ENCODE measurements around the gene ALKBH1. TPM values are rescaled to one million over a fixed set of nuclear protein-coding genes. Genes with fewer than 3 reads are reported as not detected.

Gene ALKBH1
- total and polyA plus RNA-seq, 9 of the 15 experiments (the other 6 are each of a cell fraction or from before 2014, with no cell fraction given): 5.3 to 19.4 (median 10.7) TPM

DNA sequence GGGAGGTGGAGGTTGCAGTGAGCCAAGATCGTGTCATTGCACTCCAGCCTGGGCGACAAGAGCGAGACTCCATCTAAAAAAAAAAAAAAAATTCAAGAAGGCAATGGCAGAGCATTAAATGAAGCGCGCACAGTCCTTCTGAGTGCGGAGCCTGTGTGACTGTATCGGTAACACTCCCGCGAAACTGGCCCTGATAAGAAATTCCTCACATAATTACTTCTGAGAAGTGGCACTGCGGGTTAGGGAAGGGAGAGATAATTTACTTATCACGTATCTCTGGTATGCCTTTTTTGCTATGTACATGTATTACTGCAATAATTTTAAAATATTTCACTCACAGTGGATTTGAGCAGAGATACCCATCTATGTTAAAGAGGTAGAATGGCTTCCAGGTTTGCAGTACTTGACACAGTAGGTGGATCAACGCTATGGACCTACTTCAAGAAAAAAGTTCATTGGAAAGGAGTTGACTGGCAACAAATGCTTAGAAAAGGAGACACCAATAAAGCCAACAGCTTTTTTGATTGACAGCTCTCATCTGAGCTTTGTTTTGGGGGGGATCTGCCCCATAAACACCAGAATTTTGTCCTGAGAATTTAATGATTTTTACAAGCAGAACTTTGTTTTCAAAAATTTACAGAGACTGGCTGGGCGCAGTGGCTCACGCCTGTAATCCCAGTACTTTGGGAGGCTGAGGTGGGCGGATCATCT lies 62.1 kb downstream of the ALKBH1 start (continued):
- TF ChIP-seq CCNT2 (IDR thresholded peaks at IDR 0.05; ENCODE audit: borderline replicate concordance, extremely low read depth, insufficient read length, low read depth, low read length): peak; percentile 22
- TF ChIP-seq SMARCA4 (IDR thresholded peaks at IDR 0.05): peak; percentile 73
- TF ChIP-seq EGR1 (conservative IDR thresholded peaks at IDR 0.05): peak; percentile 13; the same call in 1 of the 2 replicates
- TF ChIP-seq FUS (optimal IDR thresholded peaks at IDR 0.05; ENCODE audit: low read depth, low read length): no peak
- no peak for TF ChIP-seq PTBP1 (IDR thresholded peaks at IDR 0.05; ENCODE audit: low read depth, low read length)
- TF ChIP-seq ARID1B (IDR thresholded peaks at IDR 0.05): peak; percentile 80
- TF ChIP-seq RBFOX2 (IDR thresholded peaks at IDR 0.05; ENCODE audit: low read depth, low read length): no peak
- no peak for TF ChIP-seq NFYB (IDR thresholded peaks at IDR 0.05; ENCODE audit: extremely low read depth, insufficient read length)
- TF ChIP-seq ZNF764 (CRISPR knock-in tag; IDR thresholded peaks at IDR 0.05; ENCODE audit: low read depth): no peak
- peak; percentile 19; the same call in 1 of the 2 replicates for TF ChIP-seq JUND (IDR thresholded peaks at IDR 0.05; ENCODE audit: borderline replicate concordance, low read depth, low read length)
- no peak for TF ChIP-seq JUND (tag; IDR thresholded peaks at IDR 0.05; ENCODE audit: borderline replicate concordance, low read depth, low read length)
- peak; percentile 63 for TF ChIP-seq CXXC5 (CRISPR knock-in tag; IDR thresholded peaks at IDR 0.05)
- peak; percentile 63 for TF ChIP-seq TCF3 (CRISPR knock-in tag; IDR thresholded peaks at IDR 0.05)
- TF ChIP-seq, protein P1, sequence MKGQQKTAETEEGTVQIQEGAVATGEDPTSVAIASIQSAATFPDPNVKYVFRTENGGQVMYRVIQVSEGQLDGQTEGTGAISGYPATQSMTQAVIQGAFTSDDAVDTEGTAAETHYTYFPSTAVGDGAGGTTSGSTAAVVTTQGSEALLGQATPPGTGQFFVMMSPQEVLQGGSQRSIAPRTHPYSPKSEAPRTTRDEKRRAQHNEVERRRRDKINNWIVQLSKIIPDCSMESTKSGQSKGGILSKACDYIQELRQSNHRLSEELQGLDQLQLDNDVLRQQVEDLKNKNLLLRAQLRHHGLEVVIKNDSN (CRISPR knock-in tag; IDR thresholded peaks at IDR 0.05): no peak
- TF ChIP-seq TBP (optimal IDR thresholded peaks at IDR 0.05; ENCODE audit: low read depth, low read length): no peak
- TF ChIP-seq PCBP1 (IDR thresholded peaks at IDR 0.05; ENCODE audit: low read depth, low read length, poor library complexity, severe bottlenecking): no peak
- no peak for TF ChIP-seq ELF1 (tag; IDR thresholded peaks at IDR 0.05)
- 0 out of 4 replicates have a peak, but pooled peaks of 1 of the 2 experiments have one; percentile 29 for TF ChIP-seq KDM1A (IDR thresholded peaks at IDR 0.05)
- TF ChIP-seq, protein P2, sequence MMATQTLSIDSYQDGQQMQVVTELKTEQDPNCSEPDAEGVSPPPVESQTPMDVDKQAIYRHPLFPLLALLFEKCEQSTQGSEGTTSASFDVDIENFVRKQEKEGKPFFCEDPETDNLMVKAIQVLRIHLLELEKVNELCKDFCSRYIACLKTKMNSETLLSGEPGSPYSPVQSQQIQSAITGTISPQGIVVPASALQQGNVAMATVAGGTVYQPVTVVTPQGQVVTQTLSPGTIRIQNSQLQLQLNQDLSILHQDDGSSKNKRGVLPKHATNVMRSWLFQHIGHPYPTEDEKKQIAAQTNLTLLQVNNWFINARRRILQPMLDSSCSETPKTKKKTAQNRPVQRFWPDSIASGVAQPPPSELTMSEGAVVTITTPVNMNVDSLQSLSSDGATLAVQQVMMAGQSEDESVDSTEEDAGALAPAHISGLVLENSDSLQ (IDR thresholded peaks at IDR 0.05): peak; percentile 93
- TF ChIP-seq PPARD (CRISPR knock-in tag; IDR thresholded peaks at IDR 0.05): no peak
- TF ChIP-seq, protein P3, sequence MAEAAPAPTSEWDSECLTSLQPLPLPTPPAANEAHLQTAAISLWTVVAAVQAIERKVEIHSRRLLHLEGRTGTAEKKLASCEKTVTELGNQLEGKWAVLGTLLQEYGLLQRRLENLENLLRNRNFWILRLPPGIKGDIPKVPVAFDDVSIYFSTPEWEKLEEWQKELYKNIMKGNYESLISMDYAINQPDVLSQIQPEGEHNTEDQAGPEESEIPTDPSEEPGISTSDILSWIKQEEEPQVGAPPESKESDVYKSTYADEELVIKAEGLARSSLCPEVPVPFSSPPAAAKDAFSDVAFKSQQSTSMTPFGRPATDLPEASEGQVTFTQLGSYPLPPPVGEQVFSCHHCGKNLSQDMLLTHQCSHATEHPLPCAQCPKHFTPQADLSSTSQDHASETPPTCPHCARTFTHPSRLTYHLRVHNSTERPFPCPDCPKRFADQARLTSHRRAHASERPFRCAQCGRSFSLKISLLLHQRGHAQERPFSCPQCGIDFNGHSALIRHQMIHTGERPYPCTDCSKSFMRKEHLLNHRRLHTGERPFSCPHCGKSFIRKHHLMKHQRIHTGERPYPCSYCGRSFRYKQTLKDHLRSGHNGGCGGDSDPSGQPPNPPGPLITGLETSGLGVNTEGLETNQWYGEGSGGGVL (CRISPR knock-in tag; IDR thresholded peaks at IDR 0.05): no peak
- peak in 1 of 2 experiments; percentile 60; a peak in 1 of 4 replicates for TF ChIP-seq RCOR1 (IDR thresholded peaks at IDR 0.05; ENCODE audit: borderline replicate concordance in 1 of 2, low read depth in 2 of 2, low read length in 2 of 2)
- TF ChIP-seq ZNF165 (CRISPR knock-in tag; IDR thresholded peaks at IDR 0.05; ENCODE audit: borderline replicate concordance): no peak
- peak; percentile 67 for TF ChIP-seq DPF2 (IDR thresholded peaks at IDR 0.05)
- no peak for TF ChIP-seq ZNF41 (CRISPR knock-in tag; conservative IDR thresholded peaks at IDR 0.05)
- peak; percentile 58 for TF ChIP-seq SMARCE1 (IDR thresholded peaks at IDR 0.05)
- TF ChIP-seq, protein P4, sequence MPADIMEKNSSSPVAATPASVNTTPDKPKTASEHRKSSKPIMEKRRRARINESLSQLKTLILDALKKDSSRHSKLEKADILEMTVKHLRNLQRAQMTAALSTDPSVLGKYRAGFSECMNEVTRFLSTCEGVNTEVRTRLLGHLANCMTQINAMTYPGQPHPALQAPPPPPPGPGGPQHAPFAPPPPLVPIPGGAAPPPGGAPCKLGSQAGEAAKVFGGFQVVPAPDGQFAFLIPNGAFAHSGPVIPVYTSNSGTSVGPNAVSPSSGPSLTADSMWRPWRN (IDR thresholded peaks at IDR 0.05; ENCODE audit: low read depth): no peak

Data from K562 (cell line).